GM13976 (cell line): ENCODE results near the gene GPR89A.
"Not testable (repeated sequence)": the region's sequence is repeated elsewhere in the genome, so short reads cannot be mapped to it uniquely, and the experiment has no call there.

Source experiments
- DNase-seq: peaks from one replicate; pipeline ENCODE4 v3.0.0; 2012; ENCODE audit warnings: low spot score
- in situ Hi-C: fragments of 300-500 bp; cut with MboI; formaldehyde crosslinking; loops from one replicate; pipeline ENCODE4 v1.12.0; 2022; ENCODE audit warnings: low sequenced_read_pairs, mixed read lengths, inconsistent platforms; ENCODE audit not compliant: unreplicated experiment
- TF ChIP-seq, protein P1 (sequence below): IDR thresholded peaks from 2 replicates; pipeline ENCODE4 v1.5.1; 2012; ENCODE audit warnings: borderline replicate concordance, mild to moderate bottlenecking; ENCODE audit not compliant: insufficient read depth; ENCODE audit errors: extremely low read depth, missing control alignments, control extremely low read depth

Gene GPR89A

DNA sequence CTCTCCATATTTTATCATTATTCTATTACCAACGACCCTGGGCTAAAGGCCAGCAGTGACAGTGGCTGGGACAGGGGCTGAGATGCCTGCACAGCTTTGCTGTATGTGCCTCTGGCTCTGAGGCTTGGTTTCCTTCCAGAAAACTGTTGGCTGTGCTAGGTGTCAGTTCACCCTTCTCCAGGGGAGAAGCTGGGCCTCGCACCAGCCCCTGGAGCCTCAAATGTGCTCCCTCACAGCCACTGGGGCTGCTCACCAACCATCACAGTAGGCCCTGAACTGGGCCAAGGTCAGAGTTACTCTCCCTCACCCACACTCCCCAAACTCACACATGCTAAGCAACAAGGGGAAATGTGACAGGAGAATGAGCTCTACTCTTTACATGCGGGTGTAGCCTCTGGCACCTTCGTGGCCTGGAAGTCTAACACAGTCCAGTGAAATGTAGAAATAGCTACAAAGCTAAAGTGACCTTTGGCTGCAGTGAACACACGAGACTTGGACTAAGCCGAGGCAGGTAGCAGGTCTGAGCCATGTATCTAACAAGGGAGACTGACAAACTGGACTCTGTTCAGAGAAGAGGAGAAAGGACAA, 106.8 kb downstream of the GPR89A start:
- TF ChIP-seq, protein P1, sequence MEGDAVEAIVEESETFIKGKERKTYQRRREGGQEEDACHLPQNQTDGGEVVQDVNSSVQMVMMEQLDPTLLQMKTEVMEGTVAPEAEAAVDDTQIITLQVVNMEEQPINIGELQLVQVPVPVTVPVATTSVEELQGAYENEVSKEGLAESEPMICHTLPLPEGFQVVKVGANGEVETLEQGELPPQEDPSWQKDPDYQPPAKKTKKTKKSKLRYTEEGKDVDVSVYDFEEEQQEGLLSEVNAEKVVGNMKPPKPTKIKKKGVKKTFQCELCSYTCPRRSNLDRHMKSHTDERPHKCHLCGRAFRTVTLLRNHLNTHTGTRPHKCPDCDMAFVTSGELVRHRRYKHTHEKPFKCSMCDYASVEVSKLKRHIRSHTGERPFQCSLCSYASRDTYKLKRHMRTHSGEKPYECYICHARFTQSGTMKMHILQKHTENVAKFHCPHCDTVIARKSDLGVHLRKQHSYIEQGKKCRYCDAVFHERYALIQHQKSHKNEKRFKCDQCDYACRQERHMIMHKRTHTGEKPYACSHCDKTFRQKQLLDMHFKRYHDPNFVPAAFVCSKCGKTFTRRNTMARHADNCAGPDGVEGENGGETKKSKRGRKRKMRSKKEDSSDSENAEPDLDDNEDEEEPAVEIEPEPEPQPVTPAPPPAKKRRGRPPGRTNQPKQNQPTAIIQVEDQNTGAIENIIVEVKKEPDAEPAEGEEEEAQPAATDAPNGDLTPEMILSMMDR: no peak
- DNase-seq: no peak
- in situ Hi-C loops: no loop called here

DNA sequence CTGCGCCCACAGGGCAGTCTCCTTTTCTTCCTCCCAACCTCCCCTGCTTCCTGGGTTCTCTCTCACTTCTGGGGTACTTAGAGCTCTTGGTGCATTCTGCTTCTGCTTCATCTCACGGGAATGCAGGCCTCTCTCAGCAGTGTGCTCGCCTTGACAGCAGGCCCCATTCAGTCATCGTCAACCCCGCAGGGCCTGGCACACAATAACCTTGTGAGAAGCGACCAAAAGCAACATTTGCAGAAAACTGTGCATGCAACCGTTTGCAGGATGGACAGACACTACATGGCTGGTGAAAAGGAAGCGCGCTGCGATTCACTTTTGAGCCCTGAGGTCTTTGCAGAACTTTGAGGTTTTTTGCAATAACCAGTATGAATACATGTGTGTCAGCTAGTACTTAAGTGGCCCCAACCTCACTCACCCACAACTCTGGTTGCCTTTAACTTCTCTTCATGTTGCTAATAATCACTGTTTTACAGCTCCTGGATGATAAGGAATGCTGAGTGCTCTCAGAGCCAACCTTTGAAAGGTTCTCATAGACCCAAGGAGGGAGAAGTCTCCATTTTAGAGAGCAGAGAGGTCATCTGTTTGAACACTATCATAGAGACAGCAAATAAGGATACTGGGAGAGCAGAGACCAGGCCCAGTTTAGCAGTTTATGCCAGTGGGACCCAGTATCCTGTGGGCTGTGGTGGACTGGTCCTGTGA, 109.0 kb downstream of the GPR89A start:
- TF ChIP-seq, protein P1: no peak
- DNase-seq: no peak
- in situ Hi-C loops: no loop called here

DNA sequence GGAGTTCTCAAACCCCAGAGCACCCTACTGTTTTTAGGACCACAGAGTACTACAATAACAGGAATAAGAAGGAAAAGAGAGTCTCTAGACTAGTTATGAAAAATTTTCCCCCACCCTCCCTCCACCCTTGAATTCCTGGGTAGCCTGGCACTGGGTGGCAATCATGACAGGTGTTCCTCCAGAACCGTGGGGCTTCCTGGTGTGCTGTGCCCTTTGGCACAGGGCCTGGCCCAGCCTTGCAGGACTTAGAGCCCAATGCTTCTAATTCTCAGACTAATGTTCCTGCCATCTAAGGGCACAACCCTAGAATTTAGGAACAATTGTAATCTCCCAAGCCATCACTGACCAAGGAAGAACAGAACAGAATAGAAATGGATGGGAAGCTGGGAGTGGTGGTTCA, 110.0 kb downstream of the GPR89A start:
- no peak for DNase-seq
- in situ Hi-C loops: no loop called here
- TF ChIP-seq, protein P1: no peak

DNA sequence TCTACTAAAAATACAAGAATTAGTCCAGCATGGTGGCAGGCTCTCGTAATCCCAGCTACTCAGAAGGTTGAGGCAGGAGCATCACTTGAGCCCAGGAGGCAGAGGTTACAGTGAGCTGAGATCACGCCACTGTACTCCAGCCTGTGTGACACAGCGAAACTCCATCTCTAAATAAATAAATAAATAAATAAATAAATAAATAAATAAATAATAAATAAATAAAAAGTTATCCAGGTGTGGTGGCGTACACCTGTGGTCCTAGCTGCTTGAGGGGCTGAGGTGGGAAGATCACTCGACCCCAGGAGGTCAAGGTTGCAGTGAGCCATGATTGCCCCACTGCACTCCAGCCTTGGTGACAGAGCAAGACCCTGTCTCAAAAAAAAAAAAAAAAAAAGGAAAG, 110.7 kb downstream of the GPR89A start:
- DNase-seq, in situ Hi-C loops: not testable (repeated sequence)

DNA sequence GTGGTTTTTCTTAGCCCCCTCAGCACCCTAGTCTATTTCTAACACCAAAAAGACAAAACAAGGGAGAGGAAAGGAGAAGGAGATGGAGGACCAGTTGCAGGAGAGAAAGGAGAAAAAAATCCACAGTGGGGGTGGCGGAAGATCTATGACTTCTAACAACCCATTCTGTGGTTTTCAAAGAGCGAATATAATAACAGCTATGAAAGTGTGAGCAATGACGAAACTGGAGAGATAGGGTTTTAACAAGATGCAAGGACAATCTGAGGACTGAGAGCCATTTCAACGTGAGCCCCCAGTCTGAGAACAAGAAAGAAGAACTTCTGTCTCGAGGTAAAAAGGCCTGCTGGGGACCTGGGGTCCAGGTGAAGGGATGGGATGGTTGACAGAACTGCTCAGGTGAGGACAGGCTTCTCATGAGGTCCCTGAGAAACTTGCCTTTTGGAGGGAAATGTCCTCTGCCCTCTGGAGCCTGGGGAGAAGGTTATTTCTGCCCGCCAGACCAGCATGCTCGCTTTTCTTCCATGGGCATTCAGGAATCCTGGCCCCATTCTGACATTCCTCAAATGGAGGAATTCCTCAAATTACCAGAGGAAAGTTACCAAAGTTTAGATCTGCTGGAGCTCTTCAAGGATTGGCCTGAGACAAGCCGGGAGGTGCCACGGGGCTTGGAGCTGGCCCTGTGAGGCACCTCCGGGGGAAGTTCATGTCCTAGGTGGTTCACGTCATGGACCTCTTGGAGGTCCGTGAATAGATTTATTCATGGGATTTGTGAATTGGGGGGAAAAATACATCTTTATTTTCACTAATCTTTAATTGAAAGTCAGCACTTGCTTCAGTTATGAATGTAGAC, 111.7 kb downstream of the GPR89A start, which contains the start of gene CD160:
CD160 (plus strand) TSS at position 270 of the 850 bp plus-strand sequence. CDS start 8,829 bp downstream, outside the sequence.
- in situ Hi-C loops: no loop called here
- peak; percentile 57 for DNase-seq

More for the DNA sequence above, 111.7 kb downstream of the GPR89A start, which contains the start of gene CD160:
- TF ChIP-seq, protein P1: no peak
